B cell (primary cell): ENCODE results near the gene TUBA8. TPM values are rescaled to one million over a fixed set of nuclear protein-coding genes. Genes with fewer than 3 reads are reported as not detected.

Source experiments
- ATAC-seq: fragments of 200-7000 bp; cut with Tn5 transposase; one replicate; pipeline ENCODE4 v1.10.0; 2021; ENCODE audit warnings: low read depth, mild to moderate bottlenecking, moderate number of reproducible peaks, moderate library complexity
- CTCF ChIA-PET: fragments of 350-600 bp; sonication (Branson Sonifier 250); formaldehyde crosslinking; loops from one replicate; lab custom pipeline; 2021; ENCODE audit warnings: antibody characterized with exemption, inconsistent platforms; lab: Charles Lee
- POLR2A ChIA-PET: fragments of 350-600 bp; sonication (Branson Sonifier 250); formaldehyde crosslinking; loops from one replicate; lab custom pipeline; 2021; ENCODE audit warnings: antibody characterized with exemption; lab: Charles Lee
- DNase-seq: peaks from one replicate; pipeline ENCODE4 v3.0.0; 2013
- H2AFZ ChIP-seq: 2 replicates; pipeline ENCODE4 v1.6.1; 2012; ENCODE audit warnings: mild to moderate bottlenecking, low read depth, low read length; ENCODE audit not compliant: insufficient read depth, poor library complexity, severe bottlenecking
- H3K27ac ChIP-seq, 2 donors: 1 replicate in 1 of 2; 2 replicates in 1 of 2; pipeline ENCODE4 v1.5.1; 2012 to 2013; ENCODE audit warnings: low read length in 2 of 2, mild to moderate bottlenecking in 2 of 2, moderate library complexity in 1 of 2
- H3K27me3 ChIP-seq, 4 experiments: fragments of 200-600 bp in 1 of 4; sonication (generic) in 1 of 4; replicated peaks in 1 of 4; 1 replicate in 2 of 4; 2 replicates in 2 of 4; pipeline versions ENCODE4 v1.6.1 to v1.7.0; 2013 to 2016; ENCODE audit warnings: low read length in 3 of 4, mild to moderate bottlenecking in 2 of 4, mixed read lengths in 1 of 4, moderate library complexity in 1 of 4; ENCODE audit not compliant: insufficient read depth in 4 of 4, control insufficient read depth in 3 of 4; ENCODE audit errors: control extremely low read depth in 1 of 4
- H3K36me3 ChIP-seq, 2 experiments: replicated peaks in 1 of 2; 1 replicate in 1 of 2; 2 replicates in 1 of 2; pipeline versions ENCODE4 v1.6.1 to v1.7.1; 2013; ENCODE audit warnings: low read length in 1 of 2; ENCODE audit not compliant: insufficient read depth in 2 of 2, control insufficient read depth in 1 of 2; ENCODE audit errors: control extremely low read depth in 1 of 2, extremely low read depth in 1 of 2
- H3K4me1 ChIP-seq, 2 donors: fragments of 200-600 bp in 1 of 2; sonication (generic) in 1 of 2; 1 replicate in 1 of 2; 2 replicates in 1 of 2; pipeline versions ENCODE4 v1.5.1 to v1.6.1; 2013 to 2017; ENCODE audit warnings: low read length in 2 of 2; ENCODE audit not compliant: control insufficient read depth in 2 of 2, insufficient read depth in 2 of 2
- H3K4me2 ChIP-seq: replicated peaks from 2 replicates; pipeline ENCODE3; 2012; ENCODE audit warnings: mild to moderate bottlenecking, low read depth, low read length; ENCODE audit not compliant: poor library complexity, severe bottlenecking
- H3K4me3 ChIP-seq, 5 experiments: fragments of 200-600 bp in 1 of 5; sonication (generic) in 1 of 5; 1 replicate in 3 of 5; 2 replicates in 2 of 5; pipeline versions ENCODE4 v1.5.1 to v1.7.0; 2011 to 2016; ENCODE audit warnings: low read length in 4 of 5, mild to moderate bottlenecking in 4 of 5, low read depth in 2 of 5, control low read depth in 1 of 5, moderate library complexity in 1 of 5; ENCODE audit not compliant: insufficient read depth in 1 of 5; ENCODE audit errors: control extremely low read depth in 1 of 5, extremely low read depth in 1 of 5
- H3K79me2 ChIP-seq: fragments of 200-600 bp; sonication (generic); one replicate; pipeline ENCODE4 v1.6.0; 2016; ENCODE audit warnings: low read length; ENCODE audit not compliant: control insufficient read depth, insufficient read depth
- H3K9ac ChIP-seq: fragments of 200-600 bp; sonication (generic); 2 replicates; pipeline ENCODE4 v1.6.1; 2017; ENCODE audit warnings: mild to moderate bottlenecking, low read length, moderate library complexity
- H3K9me3 ChIP-seq, 3 donors: one replicate each; pipeline versions ENCODE4 v1.6.1 to v1.7.1; 2013; ENCODE audit warnings: low read length in 2 of 3; ENCODE audit not compliant: control insufficient read depth in 2 of 3, insufficient read depth in 1 of 3; ENCODE audit errors: control extremely low read depth in 1 of 3
- H4K20me1 ChIP-seq: 2 replicates; pipeline ENCODE4 v1.6.0; 2012; ENCODE audit warnings: mild to moderate bottlenecking, low read length; ENCODE audit not compliant: insufficient read depth, control insufficient read depth, poor library complexity, severe bottlenecking
- H3K27ac Mint-ChIP-seq: one replicate; pipeline ENCODE4 v1.8.0; 2021; ENCODE audit warnings: mixed read lengths
- H3K27me3 Mint-ChIP-seq: one replicate; pipeline ENCODE4 v1.8.0; 2021; ENCODE audit warnings: mixed read lengths
- H3K4me1 Mint-ChIP-seq: one replicate; pipeline ENCODE4 v1.8.0; 2021; ENCODE audit warnings: mixed read lengths
- H3K4me3 Mint-ChIP-seq: one replicate; pipeline ENCODE4 v1.8.0; 2021; ENCODE audit warnings: mixed read lengths
- H3K9me3 Mint-ChIP-seq: one replicate; pipeline ENCODE4 v1.8.0; 2022; ENCODE audit warnings: mixed read lengths; ENCODE audit not compliant: insufficient read depth
- CTCF ChIP-seq: fragments of 200-600 bp; IDR thresholded peaks from one replicate; pipeline ENCODE4 v1.8.0; 2022; ENCODE audit warnings: antibody characterized with exemption, mild to moderate bottlenecking
- EZH2 ChIP-seq: IDR thresholded peaks from 2 replicates; pipeline ENCODE4 v1.6.1; 2012; ENCODE audit warnings: borderline replicate concordance, low read depth, mild to moderate bottlenecking, moderate library complexity, low read length; ENCODE audit not compliant: insufficient read depth, poor library complexity, severe bottlenecking
- WGBS: methylation state at CpG from one replicate; pipeline ENCODE4 v1.1.5; 2013; ENCODE audit warnings: missing lambda C conversion rate; ENCODE audit not compliant: insufficient coverage; 5-methylcytosine and 5-hydroxymethylcytosine counted together
- intact Hi-C: fragments of 100-400 bp; cut with micrococcal nuclease; formaldehyde crosslinking; loops from one replicate; pipeline ENCODE4 v1.10.0; 2022
- polyA plus RNA-seq: library from polyadenylated mRNA; depleted of rRNA; stranded (reverse); fragments of >200 nt; gene quantifications from 2 replicates; pipeline ENCODE4 v1.2.3, GENCODE V29; 2012
- total RNA-seq, 2 donors: library from RNA; stranded (reverse); fragments of 120-200 nt in 1 of 2; gene quantifications; 1 replicate in 1 of 2; 2 replicates in 1 of 2; pipeline versions ENCODE4 v1.2.3 to v1.2.4, GENCODE V29; 2013 to 2022

TUBA8 gene
- total and polyA plus RNA-seq, 2 donors (not counting 1 experiment from before 2014, with no cell fraction given): 1.8 to 3.4 TPM

GRCh38 chr22:18077087-18077638 is 33.4 kb upstream of the TUBA8 start:
- ChIA-PET POLR2A (interaction anchor here (0.6 to 3.2 kb wide), 9 partner anchors 21 to 246 kb away, joined by 3 to 28 read pairs (median 3); partner anchors contain the start of gene USP18), CTCF (interaction anchor here (0.5 to 9.6 kb wide), 27 partner anchors 11 to 869 kb away, joined by 3 to 250 read pairs (median 7); partner anchors contain the start of gene MICAL3)
- ATAC-seq (no peak), DNase-seq (no peak)
- Histone ChIP-seq H4K20me1 (peaks cover 9% of the 10 kb centered on the region), H3K4me1 (peaks cover 34 to 36% of the 10 kb centered on the region in 2 donors), H3K4me2 (peak overlapping the region; percentile 97), H3K27me3 (no peaks in the 10 kb centered on the region), H3K9ac (peak overlapping the region; percentile 86), H3K79me2 (peaks cover 57% of the 10 kb centered on the region), H3K27ac (peak overlapping the region; percentile 75 to 89), H3K36me3 (peaks cover 0 to 17% of the 10 kb centered on the region in 2 experiments), H3K9me3 (no peaks in the 10 kb centered on the region), H3K4me3 (peak overlapping the region; percentile 70 to 97 (median 92)), H2AFZ (peak overlapping the region; percentile 87)
- intact Hi-C loops: loop anchor here (1.0 to 5.0 kb wide), 7 partner anchors 20 to 439 kb away; partner anchors contain the start of genes BCL2L13 and USP18
- Mint-ChIP-seq H3K9me3 (no peaks in the 10 kb centered on the region), H3K27me3 (no peaks in the 10 kb centered on the region), H3K4me3 (peak overlapping the region; percentile 97), H3K27ac (peak overlapping the region; percentile 96), H3K4me1 (peaks cover 46% of the 10 kb centered on the region)
- whole genome bisulfite sequencing: 5% methylated on average over 9 of the region's 10 CpGs
- TF ChIP-seq EZH2: no peak

- peaks cover 13% of the 10 kb centered on the region for H4K20me1 ChIP-seq
- POLR2A ChIA-PET: interaction anchor here (0.7 to 3.2 kb wide), 8 partner anchors 21 to 247 kb away, joined by 3 to 28 read pairs (median 4); partner anchors contain the start of gene USP18
- no peaks in the 10 kb centered on the region for H3K27me3 Mint-ChIP-seq
- no peak for TF ChIP-seq EZH2
- no peak for TF ChIP-seq CTCF
- under 1% methylated on average over 48 of the region's 50 CpGs for WGBS
- H3K27ac Mint-ChIP-seq: peak within 1 kb of the TSS; percentile 96
- peak; percentile 99 for ATAC-seq
- H2AFZ ChIP-seq: peak within 1 kb of the TSS; percentile 87
- H3K4me3 Mint-ChIP-seq: peak within 1 kb of the TSS; percentile 97
- peak within 1 kb of the TSS; percentile 86 for H3K9ac ChIP-seq
- peaks cover 44% of the 10 kb centered on the region for H3K4me1 Mint-ChIP-seq
- CTCF ChIA-PET: interaction anchor here (0.6 to 9.6 kb wide), 18 partner anchors 9 to 336 kb away, joined by 3 to 250 read pairs (median 6); partner anchors contain the start of gene MICAL3
- peaks cover 64% of the 10 kb centered on the region for H3K79me2 ChIP-seq
- intact Hi-C loops: loop anchor here (1.0 to 5.0 kb wide), 7 partner anchors 20 to 439 kb away; partner anchors contain the start of genes BCL2L13 and USP18
- peak within 1 kb of the TSS; percentile 70 to 97 (median 92) for H3K4me3 ChIP-seq
- H3K4me2 ChIP-seq: peak within 1 kb of the TSS; percentile 97
- H3K27me3 ChIP-seq: no peaks in the 10 kb centered on the region
- H3K9me3 ChIP-seq: no peaks in the 10 kb centered on the region
- peaks cover 31 to 32% of the 10 kb centered on the region in 2 donors for H3K4me1 ChIP-seq
- peak; percentile 97 for DNase-seq
- H3K9me3 Mint-ChIP-seq: no peaks in the 10 kb centered on the region
- peaks cover 0 to 23% of the 10 kb centered on the region in 2 experiments for H3K36me3 ChIP-seq
- H3K27ac ChIP-seq: peak within 1 kb of the TSS; percentile 75 to 89
Measured at GRCh38 chr22:18077639-18078328, 32.8 kb upstream of the TUBA8 start, which contains the start of gene PEX26. Gene PEX26, plus strand, starts transcription at chr22:18077990. Its CDS starts 387 bp downstream, at chr22:18078377.
